ENCODE measurements around the gene PLCD3. TPM values are rescaled to one million over a fixed set of nuclear protein-coding genes. Genes with fewer than 3 reads are reported as not detected.

The PLCD3 gene
- total RNA-seq, 1 experiment from 2014 or later, result 24.1 TPM

DNA sequence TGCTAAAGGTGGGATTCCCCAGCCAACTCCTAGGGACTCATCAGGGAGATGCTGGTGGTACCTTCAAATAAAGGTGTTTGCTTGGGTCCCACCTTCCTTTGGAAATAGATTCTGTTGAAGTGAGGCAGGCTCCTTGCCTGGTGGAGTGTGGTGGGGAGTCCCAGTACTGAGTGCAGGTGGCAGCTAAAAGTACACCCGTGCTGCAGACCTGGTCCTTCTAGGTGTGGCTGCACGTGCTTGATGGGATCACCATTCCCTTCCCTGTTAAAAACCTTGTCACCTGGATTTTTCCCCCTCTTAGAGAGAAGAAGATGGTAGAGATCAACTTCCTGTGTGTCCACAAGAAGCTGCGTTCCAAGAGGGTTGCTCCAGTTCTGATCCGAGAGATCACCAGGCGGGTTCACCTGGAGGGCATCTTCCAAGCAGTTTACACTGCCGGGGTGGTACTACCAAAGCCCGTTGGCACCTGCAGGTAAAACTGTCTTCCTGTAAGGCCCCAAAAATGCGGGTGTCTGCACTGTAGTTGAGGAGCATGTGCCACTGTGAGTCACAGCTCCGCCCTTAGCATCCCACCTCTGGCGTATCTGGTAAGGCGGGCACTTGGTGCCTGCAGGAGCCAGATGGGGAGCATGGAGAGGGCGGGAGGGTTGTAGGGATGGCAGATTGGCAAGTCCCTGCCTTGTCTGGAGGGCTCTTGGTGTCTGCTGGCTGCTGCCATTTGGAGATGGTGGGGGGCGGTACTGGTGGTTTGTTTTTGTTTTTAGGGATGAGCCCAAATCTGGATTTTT is 34.0 kb downstream of the PLCD3 start:
- H3K36me3 ChIP-seq (replicated peaks; ENCODE audit: control insufficient read depth, insufficient read depth, low read length), result peaks cover 63% of the 10 kb centered on the region

GRCh38 chr17:45096926-45097325 is 35.4 kb downstream of the PLCD3 start:
- H3K36me3 ChIP-seq (replicated peaks; ENCODE audit: control insufficient read depth, insufficient read depth, low read length), result peaks cover 57% of the 10 kb centered on the region
- no peaks in the 10 kb centered on the region for H3K27me3 ChIP-seq (ENCODE audit: control insufficient read depth, insufficient read depth, low read length)
- no peak overlapping the region for H3K4me3 ChIP-seq (ENCODE audit: insufficient read depth, low read depth, low read length)
- DNase-seq, result no peak

More for the DNA sequence above, 34.0 kb downstream of the PLCD3 start:
- no peak overlapping the region for H3K4me3 ChIP-seq (ENCODE audit: insufficient read depth, low read depth, low read length)
- DNase-seq, result peak; percentile 44
- no peaks in the 10 kb centered on the region for H3K27me3 ChIP-seq (ENCODE audit: control insufficient read depth, insufficient read depth, low read length)

- Histone ChIP-seq H3K4me3 (ENCODE audit: insufficient read depth, low read depth, low read length) (no peak overlapping the region), H3K27me3 (ENCODE audit: control insufficient read depth, insufficient read depth, low read length) (no peaks in the 10 kb centered on the region), H3K36me3 (replicated peaks; ENCODE audit: control insufficient read depth, insufficient read depth, low read length) (peaks cover 55% of the 10 kb centered on the region)
- peak; percentile 76 for DNase-seq
Observed at GRCh38 chr17:45096141-45096540, 36.2 kb downstream of the PLCD3 start.

DNA sequence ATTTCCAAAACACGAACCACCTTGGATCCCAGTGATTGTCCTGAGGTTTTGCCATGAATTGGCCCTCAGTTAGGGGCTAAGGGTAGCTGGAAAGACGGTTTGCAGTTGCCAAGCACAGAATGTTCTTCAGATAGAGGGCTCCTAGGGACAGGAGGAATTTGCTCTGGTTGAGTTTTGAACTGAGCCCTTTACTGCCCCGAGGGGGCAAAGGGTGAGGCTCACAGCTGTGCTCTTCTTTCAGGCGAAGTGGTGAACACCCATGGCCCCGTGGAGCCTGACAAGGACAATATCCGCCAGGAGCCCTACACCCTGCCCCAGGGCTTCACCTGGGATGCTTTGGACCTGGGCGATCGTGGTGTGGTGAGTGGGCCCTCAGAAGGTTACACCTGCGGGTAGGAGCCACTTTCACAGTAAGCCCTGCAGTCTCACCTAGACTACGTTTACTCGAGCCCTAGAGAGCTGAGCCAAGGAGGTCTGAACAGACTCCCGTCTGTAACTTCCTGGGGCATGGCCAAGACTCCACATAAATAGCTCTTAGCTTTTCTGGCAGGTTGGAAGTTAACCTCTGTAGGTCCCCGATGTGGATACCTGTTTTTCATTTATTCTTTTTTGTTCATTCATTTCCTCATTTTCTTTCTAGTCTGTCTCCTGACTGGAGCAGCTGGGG is 38.7 kb downstream of the PLCD3 start:
- DNase-seq, result no peak
- H3K4me3 ChIP-seq (ENCODE audit: insufficient read depth, low read depth, low read length), result no peak overlapping the region
- H3K36me3 ChIP-seq (replicated peaks; ENCODE audit: control insufficient read depth, insufficient read depth, low read length), result peaks cover 53% of the 10 kb centered on the region
- no peaks in the 10 kb centered on the region for H3K27me3 ChIP-seq (ENCODE audit: control insufficient read depth, insufficient read depth, low read length)

DNA sequence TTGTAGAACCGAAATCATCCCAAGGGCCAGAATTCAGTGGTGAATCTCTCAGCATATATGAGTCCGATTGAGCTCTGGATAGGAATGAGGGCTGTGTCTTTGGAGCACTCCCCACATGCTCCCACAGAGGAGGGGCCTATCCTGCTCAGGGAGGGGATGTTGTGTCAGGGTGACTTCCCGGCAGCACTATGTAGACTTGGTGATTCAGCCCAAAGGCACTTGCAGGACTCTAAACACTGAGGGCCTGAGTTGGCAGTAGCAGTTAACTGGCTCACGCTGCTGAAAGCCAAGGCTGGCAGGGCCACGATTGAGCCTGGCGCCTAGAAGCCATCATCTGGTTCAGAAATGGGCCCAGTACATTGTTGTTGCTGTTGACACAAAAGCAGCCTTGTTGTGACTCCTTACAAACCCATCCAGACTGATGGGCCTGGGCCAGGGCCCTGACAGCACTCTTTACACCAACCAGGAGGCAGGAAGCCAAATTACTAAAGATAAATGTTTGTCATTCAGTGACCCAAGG is 39.3 kb downstream of the PLCD3 start:
- Histone ChIP-seq H3K36me3 (replicated peaks; ENCODE audit: control insufficient read depth, insufficient read depth, low read length) (peaks cover 49% of the 10 kb centered on the region), H3K4me3 (ENCODE audit: insufficient read depth, low read depth, low read length) (no peak overlapping the region), H3K27me3 (ENCODE audit: control insufficient read depth, insufficient read depth, low read length) (no peaks in the 10 kb centered on the region)
- DNase-seq, result no peak

DNA sequence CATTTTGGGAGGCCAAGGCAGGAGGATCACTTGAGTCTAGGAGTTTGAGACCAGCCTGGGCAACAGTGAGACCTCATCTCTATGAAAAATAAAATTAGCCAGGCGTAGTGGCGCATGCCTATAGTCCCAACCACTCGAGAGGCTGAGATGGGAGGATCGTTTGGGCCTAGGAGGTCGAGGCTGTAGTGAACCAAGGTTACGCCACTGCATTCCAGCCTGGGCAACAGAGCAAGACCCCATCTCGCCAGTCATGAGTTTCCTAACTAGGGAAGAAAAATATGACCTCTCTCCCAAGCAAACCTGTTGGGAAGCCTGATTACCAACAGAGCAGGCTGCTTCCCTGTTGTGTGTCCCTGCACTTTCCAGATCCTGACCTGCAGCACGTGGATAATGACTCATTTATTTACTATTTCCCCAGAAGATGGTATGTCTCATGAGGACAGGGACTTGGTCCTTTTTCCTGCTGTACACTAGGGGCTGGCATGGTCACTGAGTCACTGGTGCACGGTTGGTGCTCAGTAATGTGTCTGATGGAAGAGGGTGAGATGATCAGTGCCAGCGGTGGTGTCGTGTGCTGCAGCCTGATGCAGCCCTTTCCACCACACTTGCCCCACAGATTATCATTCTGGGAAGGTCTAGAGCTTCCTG is 40.4 kb downstream of the PLCD3 start:
- H3K4me3 ChIP-seq (ENCODE audit: insufficient read depth, low read depth, low read length), result no peak overlapping the region
- DNase-seq, result no peak
- no peaks in the 10 kb centered on the region for H3K27me3 ChIP-seq (ENCODE audit: control insufficient read depth, insufficient read depth, low read length)
- H3K36me3 ChIP-seq (replicated peaks; ENCODE audit: control insufficient read depth, insufficient read depth, low read length), result peaks cover 46% of the 10 kb centered on the region

GRCh38 chr17:45090711-45091110 is 41.6 kb downstream of the PLCD3 start:
- Histone ChIP-seq H3K36me3 (replicated peaks; ENCODE audit: control insufficient read depth, insufficient read depth, low read length) (peaks cover 40% of the 10 kb centered on the region), H3K4me3 (ENCODE audit: insufficient read depth, low read depth, low read length) (no peak overlapping the region), H3K27me3 (ENCODE audit: control insufficient read depth, insufficient read depth, low read length) (no peaks in the 10 kb centered on the region)
- DNase-seq, result peak; percentile 64

DNA sequence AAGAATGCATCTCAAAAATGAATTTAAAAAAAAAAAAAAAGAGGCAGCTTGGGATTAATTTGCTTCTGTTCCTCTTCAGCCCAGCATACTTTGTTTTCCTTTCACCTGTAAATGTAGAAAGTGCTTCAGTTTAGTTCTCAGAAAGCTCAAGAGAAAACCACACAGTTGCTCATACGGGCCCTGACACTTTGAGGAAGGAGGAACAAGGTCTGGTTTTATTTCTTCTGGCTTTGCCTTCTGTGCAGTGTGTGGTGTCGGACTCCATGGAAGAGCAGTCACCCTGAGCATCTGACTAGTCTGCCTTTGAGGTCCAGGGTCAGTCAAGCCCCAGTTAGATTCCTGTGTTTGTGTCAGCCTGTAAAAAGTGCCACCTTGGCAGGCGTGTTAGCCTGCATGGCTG is 43.6 kb downstream of the PLCD3 start:
- H3K36me3 ChIP-seq (replicated peaks; ENCODE audit: control insufficient read depth, insufficient read depth, low read length), result peaks cover 38% of the 10 kb centered on the region
- no peak overlapping the region for H3K4me3 ChIP-seq (ENCODE audit: insufficient read depth, low read depth, low read length)
- no peaks in the 10 kb centered on the region for H3K27me3 ChIP-seq (ENCODE audit: control insufficient read depth, insufficient read depth, low read length)
- DNase-seq, result no peak

- H3K36me3 ChIP-seq (replicated peaks; ENCODE audit: control insufficient read depth, insufficient read depth, low read length), result peaks cover 34% of the 10 kb centered on the region
Observed at GRCh38 chr17:45087978-45088377, 44.3 kb downstream of the PLCD3 start.

DNA sequence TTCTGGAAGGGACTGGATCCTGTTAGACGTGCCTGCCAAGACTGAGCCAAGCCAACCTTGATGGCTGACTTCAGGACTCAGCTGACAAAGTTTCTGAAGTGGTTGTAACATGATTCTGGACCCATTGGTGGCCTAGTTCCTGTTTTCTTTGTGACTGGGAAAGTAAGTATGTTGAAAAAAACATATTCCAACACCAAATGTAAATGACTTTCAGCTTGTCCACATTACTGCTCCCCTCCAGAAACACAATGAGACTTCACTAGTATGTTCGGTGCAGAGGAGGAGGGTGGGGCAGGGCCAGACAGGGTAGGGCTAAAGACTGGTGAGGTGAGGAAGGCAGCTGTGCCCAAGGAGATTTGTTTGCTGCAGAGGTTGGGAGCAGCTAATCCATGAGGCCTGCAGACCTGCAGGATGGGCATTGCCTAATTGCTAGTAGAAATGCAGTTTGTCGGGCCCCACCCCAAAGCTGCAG is 44.8 kb downstream of the PLCD3 start:
- peaks cover 31% of the 10 kb centered on the region for H3K36me3 ChIP-seq (replicated peaks; ENCODE audit: control insufficient read depth, insufficient read depth, low read length)
- no peak for DNase-seq
- no peak overlapping the region for H3K4me3 ChIP-seq (ENCODE audit: insufficient read depth, low read depth, low read length)
- no peaks in the 10 kb centered on the region for H3K27me3 ChIP-seq (ENCODE audit: control insufficient read depth, insufficient read depth, low read length)

More at GRCh38 chr17:45087978-45088377, 44.3 kb downstream of the PLCD3 start:
- Histone ChIP-seq H3K27me3 (ENCODE audit: control insufficient read depth, insufficient read depth, low read length) (no peaks in the 10 kb centered on the region), H3K4me3 (ENCODE audit: insufficient read depth, low read depth, low read length) (no peak overlapping the region)
- no peak for DNase-seq

DNA sequence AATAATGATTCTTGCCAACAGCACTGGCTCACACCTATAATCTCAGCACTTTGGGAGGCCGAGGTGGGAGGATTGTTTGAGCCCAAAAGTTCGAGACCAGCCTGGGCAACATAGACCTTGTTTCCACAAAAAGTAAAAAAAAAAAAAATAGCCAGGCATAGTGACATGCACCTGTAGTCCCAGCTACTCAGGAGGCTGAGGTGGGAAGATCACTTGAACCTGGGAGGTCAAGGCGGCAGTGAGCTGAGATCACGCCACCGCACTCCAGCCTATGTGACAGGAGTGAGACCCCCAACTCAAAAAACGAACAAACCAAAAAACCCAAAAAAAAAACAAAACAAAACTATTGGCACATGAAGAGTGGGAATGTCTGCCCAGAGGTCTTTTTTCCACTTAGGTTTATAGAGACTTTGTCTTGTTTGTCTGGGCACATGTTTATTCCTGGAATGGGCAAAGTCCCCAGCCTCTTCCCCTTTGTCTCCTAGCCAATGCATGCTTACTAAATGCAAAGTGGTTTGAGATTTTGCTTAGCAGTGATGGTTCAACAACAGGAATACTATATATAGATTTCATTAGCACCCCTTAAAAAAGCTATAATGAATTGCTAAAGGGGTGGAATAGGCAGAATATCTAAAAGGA is 45.3 kb downstream of the PLCD3 start:
- Histone ChIP-seq H3K36me3 (replicated peaks; ENCODE audit: control insufficient read depth, insufficient read depth, low read length) (peaks cover 32% of the 10 kb centered on the region), H3K4me3 (ENCODE audit: insufficient read depth, low read depth, low read length) (no peak overlapping the region), H3K27me3 (ENCODE audit: control insufficient read depth, insufficient read depth, low read length) (no peaks in the 10 kb centered on the region)
- DNase-seq, result no peak

- Histone ChIP-seq H3K27me3 (ENCODE audit: control insufficient read depth, insufficient read depth, low read length) (no peaks in the 10 kb centered on the region), H3K36me3 (replicated peaks; ENCODE audit: control insufficient read depth, insufficient read depth, low read length) (peaks cover 33% of the 10 kb centered on the region), H3K4me3 (ENCODE audit: insufficient read depth, low read depth, low read length) (no peak overlapping the region)
- DNase-seq, result no peak
Observed at GRCh38 chr17:45086391-45086790, 45.9 kb downstream of the PLCD3 start.

DNA sequence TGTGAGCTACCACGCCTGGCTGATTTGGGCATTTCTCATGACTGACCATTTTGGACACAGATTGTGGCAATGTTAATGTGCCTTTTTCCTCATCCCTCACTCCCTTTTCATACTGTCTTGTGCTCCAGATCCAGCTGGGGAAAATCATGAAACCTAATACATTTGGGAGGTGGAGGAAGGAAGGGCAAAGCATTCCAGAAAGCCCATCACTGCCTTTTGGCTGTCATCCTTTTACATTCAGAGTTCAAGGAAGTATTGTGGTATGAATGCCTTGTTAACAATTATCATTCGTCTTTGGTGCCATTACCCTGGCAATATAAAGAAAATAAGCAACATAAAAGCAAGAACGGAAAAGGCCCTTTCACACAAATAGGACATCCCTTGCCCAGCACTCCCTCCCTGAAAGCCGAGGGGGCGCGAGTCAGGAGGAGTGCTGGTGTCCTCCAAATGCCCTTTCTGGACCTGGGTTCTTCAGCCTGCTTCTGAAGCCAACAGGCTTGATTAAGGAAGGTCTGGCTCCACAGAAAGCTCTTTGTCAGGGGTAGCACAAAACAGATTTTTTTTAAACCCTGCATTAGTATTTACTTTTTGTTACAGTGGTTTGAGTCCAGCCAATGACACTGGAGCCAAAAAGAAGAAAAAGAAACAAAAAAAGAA is 51.1 kb downstream of the PLCD3 start:
- Histone ChIP-seq H3K27me3 (ENCODE audit: control insufficient read depth, insufficient read depth, low read length) (no peaks in the 10 kb centered on the region), H3K4me3 (ENCODE audit: insufficient read depth, low read depth, low read length) (no peak overlapping the region), H3K36me3 (replicated peaks; ENCODE audit: control insufficient read depth, insufficient read depth, low read length) (peaks cover 14% of the 10 kb centered on the region)
- no peak for DNase-seq

GRCh38 chr17:45077643-45078042 is 54.7 kb downstream of the PLCD3 start:
- H3K4me3 ChIP-seq (ENCODE audit: insufficient read depth, low read depth, low read length), result no peak overlapping the region
- no peaks in the 10 kb centered on the region for H3K27me3 ChIP-seq (ENCODE audit: control insufficient read depth, insufficient read depth, low read length)
- DNase-seq, result no peak
- H3K36me3 ChIP-seq (replicated peaks; ENCODE audit: control insufficient read depth, insufficient read depth, low read length), result peaks cover 15% of the 10 kb centered on the region

Data from H7 (cell line).